Coronary artery (tissue), 2 donors: ENCODE measurements around the gene TENT4B.

ENCODE experiments used
- DNase-seq: peaks from one replicate; pipeline ENCODE4 v3.0.0-alpha.2; 2017; ENCODE audit warnings: low spot score
- H3K27ac ChIP-seq, 2 donors: fragments of 200-600 bp; sonication (generic); one replicate each; pipeline ENCODE4 v1.5.1; 2016 to 2019
- H3K4me3 ChIP-seq: fragments of 200-600 bp; sonication (generic); 2 replicates; pipeline ENCODE4 v1.5.1; 2016; ENCODE audit warnings: mild to moderate bottlenecking, moderate library complexity
- CTCF ChIP-seq: fragments of 200-600 bp; sonication (generic); IDR thresholded peaks from one replicate; pipeline ENCODE4 v1.5.1; 2019; ENCODE audit warnings: antibody characterized with exemption

The TENT4B gene

GRCh38 chr16:50279504-50279865 is 126.4 kb downstream of the TENT4B start:
- peak overlapping the region in 1 of 2 donors; percentile 52 for H3K27ac ChIP-seq
- no peak for DNase-seq
- H3K4me3 ChIP-seq, result no peak overlapping the region
- TF ChIP-seq CTCF, result no peak

GRCh38 chr16:50280932-50281331 is 127.8 kb downstream of the TENT4B start:
- no peak for TF ChIP-seq CTCF
- peak overlapping the region in 1 of 2 donors; percentile 76 for H3K27ac ChIP-seq
- H3K4me3 ChIP-seq, result no peak overlapping the region
- DNase-seq, result no peak
